ENCODE data around the gene CENPW. TPM values are rescaled to one million over a fixed set of nuclear protein-coding genes. Genes with fewer than 3 reads are reported as not detected.

CENPW gene
- total and polyA plus RNA-seq, 8 donors, result 0.93 to 2.9 (median 1.9) TPM

GRCh38 chr6:126351960-126352359 is 12.0 kb downstream of the CENPW start:
- Histone ChIP-seq H3K9me3 (no peaks in the 10 kb centered on the region), H3K4me3 (no peak overlapping the region), H3K36me3 (no peaks in the 10 kb centered on the region), H3K4me1 (no peaks in the 10 kb centered on the region), H3K27me3 (no peaks in the 10 kb centered on the region), H3K27ac (no peak overlapping the region)
- no peak for ATAC-seq
- intact Hi-C loops (cut with DNase I), result no loop called here
- DNase-seq, result no peak
- FAIRE-seq, result no peak
- WGBS, 2 donors, result 78 to 100% methylated on average over 1 of the region's 1 CpG
- no peak for TF ChIP-seq CTCF (IDR thresholded peaks at IDR 0.05)

- ATAC-seq (no peak), DNase-seq (no peak), FAIRE-seq (no peak)
- Histone ChIP-seq H3K27me3 (no peaks in the 10 kb centered on the region), H3K4me3 (no peak overlapping the region), H3K9me3 (no peaks in the 10 kb centered on the region), H3K27ac (no peak overlapping the region), H3K4me1 (no peaks in the 10 kb centered on the region), H3K36me3 (no peaks in the 10 kb centered on the region)
- intact Hi-C loops (cut with DNase I), result no loop called here
- TF ChIP-seq CTCF (IDR thresholded peaks at IDR 0.05), result no peak
Measured at GRCh38 chr6:126352514-126352913, 12.6 kb downstream of the CENPW start.

GRCh38 chr6:126356526-126356925 is 16.6 kb downstream of the CENPW start:
- no peak for FAIRE-seq
- no peaks in the 10 kb centered on the region for H3K27me3 ChIP-seq
- H3K4me1 ChIP-seq, result no peaks in the 10 kb centered on the region
- no peaks in the 10 kb centered on the region for H3K9me3 ChIP-seq
- H3K4me3 ChIP-seq, result no peak overlapping the region
- no peak for ATAC-seq
- no peak overlapping the region for H3K27ac ChIP-seq
- no peak for DNase-seq
- no peaks in the 10 kb centered on the region for H3K36me3 ChIP-seq
- intact Hi-C loops (cut with DNase I), result no loop called here
- no peak for TF ChIP-seq CTCF (IDR thresholded peaks at IDR 0.05)

- no peaks in the 10 kb centered on the region for H3K27me3 ChIP-seq
- H3K4me1 ChIP-seq, result no peaks in the 10 kb centered on the region
- H3K4me3 ChIP-seq, result no peak overlapping the region
- DNase-seq (no peak), ATAC-seq (no peak), FAIRE-seq (no peak)
- TF ChIP-seq CTCF (IDR thresholded peaks at IDR 0.05), result no peak
- intact Hi-C loops (cut with DNase I), result no loop called here
- WGBS, 2 donors, result 98 to 100% methylated on average over 1 of the region's 1 CpG
- H3K36me3 ChIP-seq, result no peaks in the 10 kb centered on the region
- no peaks in the 10 kb centered on the region for H3K9me3 ChIP-seq
- H3K27ac ChIP-seq, result no peak overlapping the region
Measured at GRCh38 chr6:126359936-126360537, 20.1 kb downstream of the CENPW start.

- ATAC-seq (no peak), FAIRE-seq (no peak), DNase-seq (peak in 2 of 6 donors; percentile 39 to 43)
- Histone ChIP-seq H3K9me3 (no peaks in the 10 kb centered on the region), H3K27ac (no peak overlapping the region), H3K27me3 (no peaks in the 10 kb centered on the region), H3K36me3 (no peaks in the 10 kb centered on the region), H3K4me1 (no peaks in the 10 kb centered on the region), H3K4me3 (no peak overlapping the region)
- no peak for TF ChIP-seq CTCF (IDR thresholded peaks at IDR 0.05)
- intact Hi-C loops (cut with DNase I), result no loop called here
- WGBS, 2 donors, result 82 to 88% methylated on average over 3 of the region's 3 CpGs
Measured at GRCh38 chr6:126361832-126362440, 22.0 kb downstream of the CENPW start.

Measured in pancreas (tissue), 10 donors.